Endothelial cell of umbilical vein (primary cell): ENCODE results near the gene FAM210B. TPM values are rescaled to one million over a fixed set of nuclear protein-coding genes. Genes with fewer than 3 reads are reported as not detected.

Experiments
- BruUV-seq: library from RNA; stranded (reverse); fragments of 400-500 nt; replicated peaks from 2 replicates; lab custom pipeline; 2021; lab: Mats Ljungman, UMichigan
- CTCF ChIA-PET: fragments of 300-600, 350-600 bp; sonication (Branson Sonifier 250); formaldehyde crosslinking; loops from one replicate; lab custom pipeline; 2021; ENCODE audit warnings: antibody characterized with exemption, inconsistent platforms; lab: Charles Lee
- POLR2A ChIA-PET: fragments of 300-600, 350-600 bp; sonication (Branson Sonifier 250); formaldehyde crosslinking; loops from one replicate; lab custom pipeline; 2021; ENCODE audit warnings: antibody characterized with exemption, inconsistent platforms; lab: Charles Lee
- DNase-seq: peaks from one replicate; pipeline ENCODE4 v3.0.0-alpha.2; 2011; ENCODE audit warnings: low read depth, low spot score
- FAIRE-seq: peaks from 2 replicates; lab custom pipeline; 2011; peaks lifted over from hg19 to GRCh38; lab: Jason Lieb, UNC
- H2AFZ ChIP-seq: 2 replicates; pipeline ENCODE4 v1.6.0; 2012; ENCODE audit warnings: low read depth, low read length, control low read depth, inconsistent platforms
- H3K27ac ChIP-seq: 2 replicates; pipeline ENCODE4 v1.5.1; 2011; ENCODE audit warnings: low read depth, mild to moderate bottlenecking, control low read depth, low read length, moderate library complexity; ENCODE audit not compliant: insufficient read depth
- H3K27me3 ChIP-seq, 2 experiments: 2 replicates each; pipeline versions ENCODE4 v1.6.0 to v1.6.1; 2011; ENCODE audit warnings: low read length in 2 of 2, mixed read lengths in 1 of 2; ENCODE audit not compliant: control insufficient read depth in 2 of 2, insufficient read depth in 2 of 2
- H3K36me3 ChIP-seq, 2 experiments: 2 replicates in 1 of 2; 3 replicates in 1 of 2; pipeline ENCODE4 v1.5.1; 2011; ENCODE audit warnings: low read length in 2 of 2, mild to moderate bottlenecking in 1 of 2, moderate library complexity in 1 of 2; ENCODE audit not compliant: control insufficient read depth in 2 of 2, insufficient read depth in 2 of 2; ENCODE audit errors: extremely low read depth in 1 of 2
- H3K4me1 ChIP-seq: 3 replicates; pipeline ENCODE4 v1.5.1; 2011; ENCODE audit warnings: mild to moderate bottlenecking, low read length; ENCODE audit not compliant: control insufficient read depth, insufficient read depth; ENCODE audit errors: extremely low read depth
- H3K4me2 ChIP-seq: 2 replicates; pipeline ENCODE4 v1.6.1; 2011; ENCODE audit warnings: low read length, control low read depth, mixed read lengths; ENCODE audit not compliant: insufficient read depth
- H3K4me3 ChIP-seq, 3 experiments: fragments of 200-600 bp in 1 of 3; sonication (generic), shearing (Covaris generic) in 1 of 3; replicated peaks in 1 of 3; 2 replicates each; pipeline ENCODE4 v1.5.1; 2011 to 2016; ENCODE audit warnings: control low read depth in 3 of 3, low read length in 3 of 3, mild to moderate bottlenecking in 2 of 3, inconsistent platforms in 1 of 3, low read depth in 1 of 3, moderate library complexity in 1 of 3; ENCODE audit not compliant: insufficient read depth in 1 of 3
- H3K79me2 ChIP-seq: 2 replicates; pipeline ENCODE4 v1.6.0; 2012; ENCODE audit warnings: low read length, inconsistent platforms; ENCODE audit not compliant: control insufficient read depth, insufficient read depth
- H3K9ac ChIP-seq: replicated peaks from 2 replicates; pipeline ENCODE3; 2011; ENCODE audit warnings: low read length, control low read depth; ENCODE audit not compliant: insufficient read depth; ENCODE audit errors: extremely low read depth
- H3K9me1 ChIP-seq: replicated peaks from 3 replicates; pipeline ENCODE4 v1.6.0; 2011; ENCODE audit warnings: mild to moderate bottlenecking, low read length; ENCODE audit not compliant: control insufficient read depth, insufficient read depth; ENCODE audit errors: extremely low read depth
- H3K9me3 ChIP-seq: replicated peaks from 2 replicates; pipeline ENCODE4 v1.5.1; 2012; ENCODE audit warnings: low read length, inconsistent platforms; ENCODE audit not compliant: control insufficient read depth, insufficient read depth
- H4K20me1 ChIP-seq: replicated peaks from 2 replicates; pipeline ENCODE3; 2011; ENCODE audit warnings: mild to moderate bottlenecking, low read length; ENCODE audit not compliant: control insufficient read depth, insufficient read depth; ENCODE audit errors: extremely low read depth
- EZH2 ChIP-seq: IDR thresholded peaks from 2 replicates; pipeline ENCODE4 v1.6.1; 2012; ENCODE audit warnings: borderline replicate concordance, low read depth, mild to moderate bottlenecking, moderate library complexity, low read length, inconsistent platforms; ENCODE audit not compliant: severe bottlenecking
- FOS ChIP-seq: IDR thresholded peaks from 2 replicates; pipeline ENCODE4 v1.6.1; 2011; ENCODE audit warnings: mild to moderate bottlenecking, low read length, moderate library complexity, borderline replicate concordance; ENCODE audit not compliant: insufficient read depth
- GATA2 ChIP-seq: IDR thresholded peaks from 2 replicates; pipeline ENCODE4 v1.7.0; 2011; ENCODE audit warnings: low read depth, mild to moderate bottlenecking, moderate library complexity, mixed read lengths, low read length; ENCODE audit not compliant: insufficient read length, insufficient read depth
- JUN ChIP-seq: IDR thresholded peaks from 2 replicates; pipeline ENCODE4 v1.6.1; 2011; ENCODE audit warnings: borderline replicate concordance, low read depth; ENCODE audit not compliant: insufficient read length, insufficient read depth
- MYC ChIP-seq: IDR thresholded peaks from one replicate; pipeline ENCODE4 v1.6.1; 2011; ENCODE audit warnings: mild to moderate bottlenecking, low read depth, low read length
- POLR2A ChIP-seq: IDR thresholded peaks from 2 replicates; pipeline ENCODE4 v1.6.1; 2012; ENCODE audit warnings: low read depth, mild to moderate bottlenecking, control low read depth, low read length
- POLR2AphosphoS5 ChIP-seq: IDR thresholded peaks from 2 replicates; pipeline ENCODE4 v1.6.1; 2012; ENCODE audit warnings: low read depth, mild to moderate bottlenecking, control low read depth, low read length, moderate library complexity; ENCODE audit not compliant: insufficient read depth
- dilution Hi-C: fragments of 300-500 bp; cut with MboI; formaldehyde crosslinking; loops from one replicate; pipeline ENCODE4 v1.15.0; 2019; ENCODE audit warnings: low sequenced_read_pairs; ENCODE audit not compliant: extremely low pct_ligation_motif_present
- intact Hi-C: fragments of 100-400 bp; cut with micrococcal nuclease; formaldehyde crosslinking; loops from one replicate; pipeline ENCODE4 v1.10.0; 2022
- polyA plus RNA-seq, 4 experiments: library from polyadenylated mRNA; depleted of rRNA in 3 of 4; stranded (reverse) in 3 of 4; unstranded in 1 of 4; fragments of >200 nt; gene quantifications; 2 replicates each; pipeline versions ENCODE4 v1.2.1 to v1.2.3, GENCODE V29; 2011 to 2012; ENCODE audit warnings: missing spikeins in 1 of 4
- total RNA-seq: library from RNA; stranded (reverse); gene quantifications from 2 replicates; pipeline ENCODE4 v1.2.3, GENCODE V29; 2021
- TF ChIP-seq, protein P1 (sequence below): IDR thresholded peaks from 2 replicates; pipeline ENCODE4 v1.6.1; 2011; ENCODE audit not compliant: insufficient read depth, insufficient read length
- TF ChIP-seq, protein P2 (sequence below), 2 donors: IDR thresholded peaks; 1 replicate in 1 of 2; 2 replicates in 1 of 2; pipeline ENCODE4 v1.5.1; 2011; ENCODE audit warnings: low read length in 2 of 2, mild to moderate bottlenecking in 2 of 2, moderate library complexity in 2 of 2, control low read depth in 1 of 2, inconsistent platforms in 1 of 2, low read depth in 1 of 2; ENCODE audit not compliant: insufficient read depth in 1 of 2; ENCODE audit errors: extremely low read depth in 1 of 2

FAM210B gene
- total and polyA plus RNA-seq, 2 donors (not counting 3 experiments of a cell fraction or from before 2014, with no cell fraction given), result 24.6 to 37.6 TPM

GRCh38 chr20:56385130-56385529, 26.4 kb downstream of the FAM210B start:
- TF ChIP-seq FOS, result no peak
- TF ChIP-seq GATA2, result no peak
- TF ChIP-seq EZH2, result no peak
- TF ChIP-seq, protein P1, sequence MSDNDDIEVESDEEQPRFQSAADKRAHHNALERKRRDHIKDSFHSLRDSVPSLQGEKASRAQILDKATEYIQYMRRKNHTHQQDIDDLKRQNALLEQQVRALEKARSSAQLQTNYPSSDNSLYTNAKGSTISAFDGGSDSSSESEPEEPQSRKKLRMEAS, result no peak
- TF ChIP-seq MYC, result no peak
- TF ChIP-seq POLR2AphosphoS5, result no peak
- no TSS peak for BruUV-seq
- DNase-seq, result no peak
- Histone ChIP-seq H3K4me1 (no peaks in the 10 kb centered on the region), H2AFZ (no peak overlapping the region), H4K20me1 (no peaks in the 10 kb centered on the region), H3K9me1 (no peaks in the 10 kb centered on the region), H3K4me3 (no peak overlapping the region), H3K4me2 (no peak overlapping the region), H3K27ac (no peak overlapping the region), H3K27me3 (no peaks in the 10 kb centered on the region), H3K79me2 (peaks cover 67% of the 10 kb centered on the region), H3K9me3 (no peaks in the 10 kb centered on the region), H3K36me3 (peaks cover 4 to 19% of the 10 kb centered on the region in 2 experiments), H3K9ac (no peak overlapping the region)
- ChIA-PET POLR2A (no interaction called here), CTCF (no interaction called here)
- FAIRE-seq, result no peak
- dilution Hi-C loops, result no loop called here
- intact Hi-C loops, result no loop called here

DNA sequence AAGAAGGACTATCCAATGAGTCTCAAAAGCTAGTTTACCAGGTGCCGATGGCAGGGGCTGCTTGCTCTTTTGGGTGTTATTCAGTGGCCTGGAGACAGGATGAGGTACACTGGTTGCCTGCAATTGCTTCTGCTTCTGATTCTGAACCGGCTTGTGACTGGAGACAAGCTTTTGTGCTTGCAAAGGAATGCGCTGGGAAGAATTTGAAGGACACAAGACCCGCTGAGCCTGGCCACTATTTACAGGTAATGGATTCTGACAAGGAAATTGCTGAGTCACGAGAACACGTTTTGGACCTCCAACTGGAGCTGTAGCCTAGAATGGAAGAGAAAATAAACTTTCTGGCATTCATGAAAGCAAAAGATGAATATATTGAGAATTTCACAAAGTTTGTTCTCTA, 27.4 kb downstream of the FAM210B start:
- H3K4me3 ChIP-seq, result no peak overlapping the region
- POLR2A ChIA-PET, result no interaction called here
- dilution Hi-C loops, result no loop called here
- TF ChIP-seq POLR2A, result no peak
- no peak for TF ChIP-seq MYC
- TF ChIP-seq GATA2, result no peak
- TF ChIP-seq, protein P1, result no peak
- no peak for TF ChIP-seq JUN
- no peak for TF ChIP-seq EZH2
- TF ChIP-seq FOS, result no peak
- no peak for TF ChIP-seq POLR2AphosphoS5
- TF ChIP-seq, protein P2, sequence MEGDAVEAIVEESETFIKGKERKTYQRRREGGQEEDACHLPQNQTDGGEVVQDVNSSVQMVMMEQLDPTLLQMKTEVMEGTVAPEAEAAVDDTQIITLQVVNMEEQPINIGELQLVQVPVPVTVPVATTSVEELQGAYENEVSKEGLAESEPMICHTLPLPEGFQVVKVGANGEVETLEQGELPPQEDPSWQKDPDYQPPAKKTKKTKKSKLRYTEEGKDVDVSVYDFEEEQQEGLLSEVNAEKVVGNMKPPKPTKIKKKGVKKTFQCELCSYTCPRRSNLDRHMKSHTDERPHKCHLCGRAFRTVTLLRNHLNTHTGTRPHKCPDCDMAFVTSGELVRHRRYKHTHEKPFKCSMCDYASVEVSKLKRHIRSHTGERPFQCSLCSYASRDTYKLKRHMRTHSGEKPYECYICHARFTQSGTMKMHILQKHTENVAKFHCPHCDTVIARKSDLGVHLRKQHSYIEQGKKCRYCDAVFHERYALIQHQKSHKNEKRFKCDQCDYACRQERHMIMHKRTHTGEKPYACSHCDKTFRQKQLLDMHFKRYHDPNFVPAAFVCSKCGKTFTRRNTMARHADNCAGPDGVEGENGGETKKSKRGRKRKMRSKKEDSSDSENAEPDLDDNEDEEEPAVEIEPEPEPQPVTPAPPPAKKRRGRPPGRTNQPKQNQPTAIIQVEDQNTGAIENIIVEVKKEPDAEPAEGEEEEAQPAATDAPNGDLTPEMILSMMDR (IDR thresholded peaks at IDR 0.05; ENCODE audit: extremely low read depth in 1 of 2, insufficient read depth in 1 of 2, low read depth in 1 of 2, low read length in 2 of 2), result no peak
- H3K9me1 ChIP-seq, result no peaks in the 10 kb centered on the region
- no peak overlapping the region for H3K9ac ChIP-seq
- intact Hi-C loops, result no loop called here
- H3K9me3 ChIP-seq, result no peaks in the 10 kb centered on the region
- no peak overlapping the region for H2AFZ ChIP-seq
- no TSS peak for BruUV-seq
- no peaks in the 10 kb centered on the region for H3K27me3 ChIP-seq
- H4K20me1 ChIP-seq, result no peaks in the 10 kb centered on the region
- H3K4me1 ChIP-seq, result peaks cover 7% of the 10 kb centered on the region
- FAIRE-seq (no peak), DNase-seq (no peak)
- CTCF ChIA-PET, result interaction anchor here (1.8 kb wide), 1 partner anchor 28 kb away, joined by 7 read pairs; the partner anchor contains the start of gene FAM210B
- no peak overlapping the region for H3K27ac ChIP-seq
- no peak overlapping the region for H3K4me2 ChIP-seq
- peaks cover 70% of the 10 kb centered on the region for H3K79me2 ChIP-seq
- peaks cover 4 to 18% of the 10 kb centered on the region in 2 experiments for H3K36me3 ChIP-seq
